GM19438 (cell line): ENCODE results near the gene TFDP2.
A peak's percentile ranks its signal among the peaks of the same experiment; 100 is the strongest.
"Not testable (repeated sequence)": the region's sequence is repeated elsewhere in the genome, so short reads cannot be mapped to it uniquely, and the experiment has no call there.

ENCODE experiments used
- ATAC-seq: cut with Tn5 transposase; IDR thresholded peaks from one replicate; pipeline ENCODE4 v1.9.1; 2021; ENCODE audit warnings: low read depth; ENCODE audit not compliant: unreplicated experiment

The TFDP2 gene

DNA sequence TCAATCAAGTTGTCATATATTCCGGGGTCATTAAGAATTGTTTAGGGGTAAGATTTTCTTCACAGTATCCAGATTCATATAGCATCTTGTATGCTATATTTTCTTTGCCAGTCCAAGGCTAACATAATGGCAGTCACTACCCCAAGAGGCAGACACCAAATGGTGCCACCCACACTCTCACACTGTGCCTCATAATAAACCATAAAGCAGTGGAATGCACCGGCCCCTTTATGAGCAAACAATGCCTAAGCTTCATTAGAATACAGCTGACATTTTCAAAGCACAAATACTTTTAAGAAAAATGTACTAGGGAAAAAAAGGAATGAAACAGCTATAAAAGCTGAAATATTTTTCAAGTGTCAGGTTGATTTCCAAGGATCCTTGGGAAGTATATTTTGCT is 121.6 kb downstream of the TFDP2 start:
- ATAC-seq, result peak; percentile 48

GRCh38 chr3:142027300-142027699 is 122.0 kb downstream of the TFDP2 start:
- no peak for ATAC-seq

DNA sequence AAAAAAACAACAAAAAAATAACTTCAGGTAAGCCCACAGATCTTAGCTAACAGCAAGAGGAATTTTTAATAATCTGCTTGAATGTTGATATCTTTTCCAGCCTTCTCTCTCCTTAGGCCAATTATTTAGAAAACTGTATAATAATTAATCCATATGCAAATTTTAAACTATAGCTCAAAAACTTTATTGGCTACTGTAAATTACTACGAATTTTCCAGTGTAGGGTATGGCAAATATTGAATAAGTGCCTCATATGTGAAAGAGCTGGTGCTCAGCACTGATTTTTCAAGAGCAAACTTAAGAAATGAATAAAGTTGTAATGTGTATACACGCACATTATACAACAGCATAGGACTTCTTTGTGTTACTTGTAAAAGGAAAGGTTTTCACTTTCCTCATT is 123.0 kb downstream of the TFDP2 start:
- no peak for ATAC-seq

DNA sequence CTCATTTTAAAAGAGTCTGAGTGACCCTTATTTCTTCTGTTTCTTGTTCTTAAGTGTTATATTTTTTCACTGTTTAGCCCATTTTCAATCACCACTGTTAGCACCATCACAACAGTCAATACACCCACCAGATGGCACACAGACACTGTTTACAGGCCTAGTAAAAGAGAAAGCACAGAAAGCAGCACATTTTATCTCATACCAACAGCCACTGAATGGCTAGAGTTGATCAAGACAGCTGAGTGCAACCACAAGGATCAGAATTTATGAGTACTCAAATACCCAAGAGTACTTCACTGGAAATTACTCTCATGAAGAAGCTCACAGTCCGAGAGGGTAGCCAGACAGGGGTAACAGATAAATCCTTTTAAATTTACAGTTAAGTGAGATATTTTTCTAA is 127.0 kb downstream of the TFDP2 start:
- ATAC-seq, result peak; percentile 49

GRCh38 chr3:142021127-142021526 is 128.2 kb downstream of the TFDP2 start:
- ATAC-seq, result no peak

DNA sequence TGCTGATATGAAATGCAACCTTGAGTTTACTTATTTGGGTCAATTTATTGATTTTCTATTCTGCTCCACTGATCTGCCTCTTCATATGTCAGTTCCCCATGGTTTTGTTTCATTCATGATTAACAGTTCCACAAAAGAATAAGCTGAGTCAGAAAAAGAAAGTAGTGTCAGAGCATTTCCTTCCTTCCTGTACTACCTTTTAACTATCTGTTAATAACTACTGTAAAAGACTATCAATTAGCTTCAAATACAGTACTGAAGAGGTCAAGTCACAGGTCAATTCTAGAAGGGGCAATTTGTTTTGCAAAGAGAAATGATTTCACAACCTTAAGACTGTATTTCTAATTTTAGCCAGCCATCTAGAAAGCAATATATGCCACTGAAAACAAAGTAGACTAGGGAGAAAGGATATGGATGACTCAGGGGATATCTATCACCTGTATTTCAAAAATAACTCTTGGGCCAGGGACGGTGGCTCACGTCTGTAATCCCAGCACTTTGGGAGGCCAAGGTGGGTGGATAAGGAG is 129.5 kb downstream of the TFDP2 start:
- peak; percentile 90 for ATAC-seq

DNA sequence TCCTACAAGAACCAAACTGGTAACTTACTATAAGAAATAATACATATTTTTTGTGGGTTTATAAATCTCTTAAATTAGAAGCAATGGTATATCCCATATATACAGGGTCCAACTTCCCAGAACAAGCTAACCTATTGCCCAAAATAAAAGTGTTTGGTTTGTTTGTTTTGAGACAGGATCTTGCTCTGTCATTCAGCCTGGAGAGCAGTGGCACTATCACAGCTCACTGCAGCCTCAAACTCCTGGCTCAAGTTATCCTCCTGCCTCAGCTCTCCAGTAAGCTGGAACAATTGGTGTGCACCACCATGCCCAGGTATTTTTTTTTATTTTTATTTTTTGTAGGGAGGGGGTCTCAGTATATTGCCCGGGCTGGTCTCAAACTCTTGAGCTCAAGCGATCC is 135.4 kb downstream of the TFDP2 start:
- ATAC-seq, result no peak

- no peak for ATAC-seq
Measured at GRCh38 chr3:142013326-142013980, 135.9 kb downstream of the TFDP2 start.

DNA sequence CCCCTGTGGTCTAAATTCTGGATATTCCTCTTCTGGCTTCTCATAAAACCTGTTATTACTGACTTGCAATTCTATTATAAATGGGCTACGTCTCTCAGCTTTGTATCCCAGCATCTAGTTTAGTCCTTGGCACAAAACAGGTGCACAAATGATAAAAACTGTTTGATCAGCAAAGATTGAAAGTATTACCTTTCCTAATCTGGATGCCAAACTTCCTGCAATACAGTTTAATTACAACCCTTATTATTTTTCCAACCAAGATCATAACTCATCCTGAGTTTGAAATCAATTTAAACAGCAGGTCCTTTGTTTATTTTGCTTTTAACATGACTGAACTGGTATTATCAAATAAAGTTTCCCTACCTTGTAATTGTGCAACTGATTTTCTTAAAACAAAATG is 140.3 kb downstream of the TFDP2 start:
- no peak for ATAC-seq

DNA sequence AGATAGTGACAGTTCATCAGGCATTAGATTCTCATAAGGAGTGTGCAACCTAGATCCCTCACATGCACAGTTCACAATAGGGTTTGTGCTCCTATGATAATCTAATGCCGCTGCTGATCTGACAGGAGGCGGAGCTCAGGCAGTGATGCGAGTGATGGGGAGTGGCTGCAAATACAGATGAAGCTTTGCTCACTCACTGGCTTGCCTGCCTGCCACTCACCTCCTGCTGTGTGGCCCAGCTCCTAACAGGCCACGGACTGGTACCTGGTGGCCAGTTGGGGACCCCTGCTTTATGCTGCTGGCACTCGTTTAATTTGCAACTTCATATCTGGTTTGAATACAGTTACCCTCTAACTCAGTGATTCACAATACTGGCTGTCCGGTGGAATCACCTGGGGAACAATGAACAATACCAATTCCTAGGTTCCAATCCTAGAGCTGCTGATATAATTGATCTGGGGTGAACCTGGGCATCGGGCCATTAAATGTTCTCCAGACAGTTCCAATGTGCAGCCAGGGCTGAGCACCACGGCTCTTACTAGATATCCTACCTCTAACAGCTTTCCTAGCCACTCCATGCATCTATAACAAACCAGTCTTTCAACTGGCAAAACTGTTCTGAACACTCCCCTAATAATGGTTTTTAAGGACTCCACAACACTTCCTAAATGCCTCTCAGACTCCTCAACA is 141.5 kb downstream of the TFDP2 start:
- no peak for ATAC-seq

- ATAC-seq, result not testable (repeated sequence)
Measured at GRCh38 chr3:142004957-142005356, 144.4 kb downstream of the TFDP2 start.

DNA sequence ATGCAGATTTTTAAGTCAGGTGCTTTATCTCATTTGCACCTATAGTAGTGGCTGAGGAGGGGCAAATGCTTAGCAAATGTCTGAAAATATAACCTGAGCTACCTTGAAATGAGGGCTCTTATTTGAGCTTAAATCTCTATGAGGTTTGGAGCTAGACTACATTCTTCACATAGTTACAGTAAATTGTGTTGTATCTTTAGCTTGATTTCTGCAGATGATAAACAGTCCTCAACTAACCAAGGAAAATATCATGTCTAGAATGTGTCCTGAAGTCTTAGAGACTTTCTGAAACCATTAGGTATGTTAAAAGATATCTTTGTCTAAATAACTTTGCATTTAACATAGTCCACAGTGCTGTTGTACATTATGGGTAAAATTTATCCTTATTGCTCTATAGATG is 145.3 kb downstream of the TFDP2 start:
- ATAC-seq, result no peak

DNA sequence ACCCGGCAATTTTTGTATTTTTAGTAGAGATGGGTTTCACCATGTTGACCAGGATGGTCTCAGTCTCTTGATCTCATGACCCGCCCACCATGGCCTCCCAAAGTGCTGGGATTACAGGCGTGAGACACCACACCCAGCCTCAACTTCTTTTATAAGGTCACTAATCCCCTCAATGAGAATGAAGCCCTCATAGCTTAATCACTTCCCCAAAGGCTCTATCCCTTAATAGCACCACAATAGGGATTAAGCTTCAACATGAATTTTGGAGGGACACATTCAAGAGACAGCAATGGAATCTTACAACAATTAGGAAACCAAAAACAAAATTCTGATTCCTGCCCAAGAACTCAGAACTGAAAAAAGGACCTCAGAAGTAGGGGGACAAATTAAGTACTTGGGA is 146.1 kb downstream of the TFDP2 start:
- no peak for ATAC-seq

DNA sequence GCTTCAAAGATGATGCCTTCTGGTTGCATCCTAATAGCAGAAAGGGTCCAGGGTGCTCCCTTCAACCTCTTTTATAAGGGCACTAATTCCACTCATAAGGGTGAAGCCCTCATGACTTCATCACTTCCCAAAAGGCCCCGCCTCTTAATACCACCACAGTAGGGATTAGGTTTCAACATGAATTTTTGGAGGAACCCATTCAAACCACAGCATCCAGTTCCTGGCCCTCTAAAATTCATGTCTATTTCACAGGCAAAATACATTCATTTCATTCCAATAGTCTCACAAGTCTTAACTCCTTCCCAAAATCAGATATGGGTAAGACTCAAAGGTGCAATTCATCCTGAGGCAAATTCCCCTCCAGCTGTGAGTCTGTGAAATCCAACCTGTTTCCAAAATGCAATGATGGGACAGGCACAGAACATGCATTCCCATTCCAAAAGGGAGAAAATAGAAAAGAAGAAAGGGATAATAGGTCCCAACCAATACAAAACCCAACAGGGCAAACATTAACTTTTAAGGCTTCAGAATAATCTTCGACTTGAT is 148.9 kb downstream of the TFDP2 start:
- ATAC-seq, result no peak

DNA sequence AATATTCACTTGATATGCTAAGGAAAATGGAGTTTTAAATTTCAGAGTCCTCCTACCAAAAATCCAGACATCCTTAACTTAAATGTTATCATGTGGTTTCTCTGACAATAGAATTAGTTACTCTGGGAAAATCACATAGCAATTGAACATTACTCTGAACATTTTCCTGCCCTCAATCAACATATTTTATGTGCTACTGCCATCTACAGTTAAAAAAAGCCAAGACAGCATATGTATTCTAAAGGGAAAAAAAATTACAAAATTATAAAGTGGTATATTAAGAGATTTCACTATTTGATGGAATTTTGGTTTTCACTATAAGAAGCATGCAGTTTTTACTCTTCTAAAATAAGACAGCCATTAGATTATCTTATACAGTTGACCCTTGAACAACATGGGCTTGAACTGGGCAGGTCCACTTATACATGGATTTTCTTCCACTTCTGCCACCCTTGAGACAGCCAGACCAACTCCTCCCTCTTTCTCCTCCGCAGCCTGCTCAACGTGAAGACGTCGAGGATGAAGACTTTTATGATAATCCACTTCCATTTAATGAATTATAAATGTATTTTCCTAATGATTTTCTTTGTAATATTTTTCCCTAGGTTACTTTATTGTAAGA is 150.6 kb downstream of the TFDP2 start:
- no peak for ATAC-seq

DNA sequence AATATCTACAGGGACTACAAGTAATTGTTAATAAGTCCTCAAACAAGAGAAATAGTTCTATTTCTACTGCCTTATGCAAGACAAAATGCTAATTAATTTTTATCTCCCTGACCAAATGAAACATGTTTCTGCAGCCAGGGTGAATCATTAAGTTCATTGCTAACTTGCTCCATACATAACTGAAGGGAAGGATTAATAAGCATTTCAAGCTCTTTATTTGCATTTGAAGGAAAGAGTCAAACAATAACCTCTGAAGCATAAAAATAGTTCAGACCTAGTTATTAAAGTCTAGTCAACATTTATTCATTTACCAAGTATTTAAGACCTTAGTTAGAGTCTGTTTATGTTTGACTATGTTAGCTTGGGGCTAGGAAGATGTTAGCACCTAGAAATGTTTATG is 152.9 kb downstream of the TFDP2 start:
- ATAC-seq, result peak; percentile 56

DNA sequence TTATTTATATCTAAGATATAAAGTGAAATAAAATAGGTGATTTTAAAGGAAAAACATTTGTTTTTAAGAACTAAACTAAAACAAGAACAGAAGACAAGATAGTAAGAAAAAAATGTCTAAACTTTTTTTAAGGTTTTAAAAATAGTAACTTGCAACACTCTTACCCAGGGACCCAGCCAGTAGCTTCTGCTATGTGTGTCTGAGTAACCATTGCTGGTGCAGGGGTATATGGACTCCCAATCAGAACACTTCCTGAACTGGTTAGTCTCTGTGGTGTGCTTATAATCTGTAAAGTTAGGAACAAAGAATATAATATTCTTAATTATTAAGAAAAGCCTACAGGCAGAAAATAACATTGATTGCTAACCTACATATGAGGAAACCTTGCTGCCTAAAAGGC is 154.5 kb downstream of the TFDP2 start:
- no peak for ATAC-seq

- ATAC-seq, result peak; percentile 47
Measured at GRCh38 chr3:141992512-141992911, 156.8 kb downstream of the TFDP2 start.

DNA sequence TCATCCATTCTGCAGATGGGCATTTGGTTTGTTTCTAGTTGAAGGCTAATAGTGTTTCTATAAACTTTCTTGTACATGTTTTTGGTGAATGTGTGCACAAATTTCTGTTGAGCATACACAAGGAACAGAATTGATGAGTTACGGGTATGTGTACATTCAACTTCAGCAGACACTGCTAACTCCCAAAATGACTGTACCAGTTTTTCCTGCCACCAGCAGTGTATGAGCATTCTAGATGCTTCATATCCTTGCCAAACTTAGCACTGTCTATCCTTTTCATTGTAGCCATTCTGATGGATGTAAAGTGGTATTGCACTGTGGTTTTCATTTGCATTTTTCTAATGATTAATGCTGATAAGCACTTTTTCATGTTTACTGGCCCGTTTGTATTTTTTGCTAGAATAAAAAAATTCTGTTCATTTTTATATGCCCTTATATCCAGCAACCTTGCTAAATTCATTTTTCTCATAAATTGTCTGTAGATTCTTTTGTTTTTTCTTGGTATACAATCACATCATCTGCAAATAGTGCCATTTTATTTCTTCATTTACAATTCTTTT is 162.7 kb downstream of the TFDP2 start:
- ATAC-seq, result no peak

DNA sequence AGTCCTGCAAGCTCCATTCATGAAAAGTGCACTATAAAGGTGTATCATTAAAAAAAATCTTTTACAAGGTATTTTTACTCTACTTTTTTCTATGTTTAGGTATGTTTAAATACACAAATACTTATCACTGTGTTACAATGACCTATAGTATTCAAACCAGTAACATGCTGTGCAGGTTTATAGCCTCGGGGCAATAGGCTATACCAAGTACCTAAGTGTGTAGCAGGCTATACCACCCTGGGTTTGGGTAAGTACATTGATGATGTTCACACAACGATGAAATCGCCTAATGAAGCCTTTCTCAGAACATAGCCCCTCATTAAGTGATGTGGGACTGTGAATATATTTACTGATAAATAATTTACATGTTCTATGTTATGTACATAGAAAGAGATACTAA is 168.3 kb downstream of the TFDP2 start:
- ATAC-seq, result no peak

GRCh38 chr3:141979050-141979671 is 170.2 kb downstream of the TFDP2 start:
- no peak for ATAC-seq
